HCT116 (cell line): ENCODE data around the gene PFKP. TPM values are rescaled to one million over a fixed set of nuclear protein-coding genes. Genes with fewer than 3 reads are reported as not detected.
"Not testable (repeated sequence)": the region's sequence is repeated elsewhere in the genome, so short reads cannot be mapped to it uniquely, and the experiment has no call there.

ENCODE experiments used
- ATAC-seq: fragments of 200-7000 bp; cut with Tn5 transposase; 2 replicates; pipeline ENCODE4 v1.9.1; 2020; ENCODE audit warnings: mild to moderate bottlenecking, moderate library complexity
- BruUV-seq: library from RNA; stranded (reverse); fragments of 400-500 nt; replicated peaks from 2 replicates; lab custom pipeline; 2021; lab: Mats Ljungman, UMichigan
- CTCF ChIA-PET: fragments of 300-600 bp; sonication (Branson Sonifier 250); formaldehyde crosslinking; loops from one replicate; lab custom pipeline; 2021; ENCODE audit warnings: antibody characterized with exemption; lab: Charles Lee
- POLR2A ChIA-PET: fragments of 300-600, 350-600 bp; sonication (Branson Sonifier 250); formaldehyde crosslinking; loops from one replicate; lab custom pipeline; 2021; ENCODE audit warnings: antibody characterized with exemption; lab: Charles Lee
- RAD21 ChIA-PET, 2 experiments: fragments of 300-600 bp; sonication (Branson Sonifier 250); formaldehyde crosslinking; loops; one replicate each; lab custom pipeline; 2023; ENCODE audit warnings: low total read pairs in 2 of 2; ENCODE audit not compliant: uncharacterized antibody in 2 of 2, unreplicated experiment in 2 of 2, low non-redundant PET in 1 of 2; lab: Charles Lee
- DNase-seq: peaks from one replicate; pipeline ENCODE4 v3.0.0-alpha.2; 2010; ENCODE audit warnings: low read depth, low spot score
- H2AFZ ChIP-seq: fragments of 200-600 bp; shearing (Covaris generic), sonication (generic); 2 replicates; pipeline ENCODE4 v1.6.1; 2017; ENCODE audit warnings: low read depth, mixed run types, mixed read lengths, antibody characterized with exemption, low read length; ENCODE audit not compliant: poor library complexity, severe bottlenecking
- H3K27ac ChIP-seq: 2 replicates; pipeline ENCODE4 v1.5.1; 2012; ENCODE audit warnings: low read depth, low read length
- H3K27me3 ChIP-seq: fragments of 200-600 bp; sonication (generic); 2 replicates; pipeline ENCODE4 v1.6.1; 2016; ENCODE audit warnings: mixed run types, low read length, mixed read lengths; ENCODE audit not compliant: insufficient read depth
- H3K36me3 ChIP-seq, 2 experiments: fragments of 200-500 bp in 1 of 2; fragments of 200-600 bp in 1 of 2; sonication (Bioruptor generic) in 1 of 2; sonication (generic) in 1 of 2; 2 replicates each; pipeline versions ENCODE4 v1.5.1 to v1.6.1; 2014 to 2016; ENCODE audit warnings: low read length in 2 of 2, inconsistent platforms in 1 of 2, mixed read lengths in 1 of 2, mixed run types in 1 of 2; ENCODE audit not compliant: insufficient read depth in 2 of 2, control insufficient read depth in 1 of 2
- H3K4me1 ChIP-seq, 2 experiments: fragments of 200-600 bp in 1 of 2; sonication (generic) in 1 of 2; 2 replicates each; pipeline versions ENCODE4 v1.5.1 to v1.6.1; 2012 to 2017; ENCODE audit warnings: low read length in 2 of 2, inconsistent platforms in 1 of 2, mild to moderate bottlenecking in 1 of 2, mixed read lengths in 1 of 2, mixed run types in 1 of 2, moderate library complexity in 1 of 2; ENCODE audit not compliant: insufficient read depth in 2 of 2, control insufficient read depth in 1 of 2
- H3K4me2 ChIP-seq: fragments of 200-600 bp; sonication (generic); 2 replicates; pipeline ENCODE4 v1.6.1; 2017; ENCODE audit warnings: mixed run types, low read length, mixed read lengths
- H3K4me3 ChIP-seq, 2 experiments: fragments of 200-600 bp in 1 of 2; sonication (generic) in 1 of 2; replicated peaks in 1 of 2; 2 replicates each; pipeline ENCODE4 v1.5.1; 2011 to 2016; ENCODE audit warnings: low read length in 2 of 2, control low read depth in 1 of 2, low read depth in 1 of 2, mild to moderate bottlenecking in 1 of 2, mixed read lengths in 1 of 2, mixed run types in 1 of 2
- H3K79me2 ChIP-seq: fragments of 200-600 bp; sonication (generic); 2 replicates; pipeline ENCODE4 v1.6.1; 2017; ENCODE audit warnings: mild to moderate bottlenecking, mixed run types, low read length, moderate library complexity, mixed read lengths; ENCODE audit not compliant: insufficient read depth
- H3K9ac ChIP-seq: fragments of 200-600 bp; sonication (generic); 2 replicates; pipeline ENCODE4 v1.6.1; 2016; ENCODE audit warnings: low read length, mixed read lengths
- H3K9me2 ChIP-seq: fragments of 200-600 bp; sonication (generic), shearing (Covaris generic); 2 replicates; pipeline ENCODE4 v1.6.1; 2017; ENCODE audit warnings: mixed run types, mild to moderate bottlenecking, moderate library complexity; ENCODE audit not compliant: insufficient read depth
- H3K9me3 ChIP-seq, 2 experiments: fragments of 200-500 bp in 1 of 2; fragments of 200-600 bp in 1 of 2; sonication (Bioruptor generic) in 1 of 2; sonication (generic) in 1 of 2; 2 replicates each; pipeline ENCODE4 v1.6.1; 2014 to 2017; ENCODE audit warnings: low read length in 2 of 2, mixed read lengths in 2 of 2, inconsistent platforms in 1 of 2, low read depth in 1 of 2, mild to moderate bottlenecking in 1 of 2, mixed run types in 1 of 2, moderate library complexity in 1 of 2; ENCODE audit not compliant: control insufficient read depth in 1 of 2, insufficient read depth in 1 of 2
- H4K20me1 ChIP-seq: fragments of 200-600 bp; sonication (generic), shearing (Covaris generic); 2 replicates; pipeline ENCODE4 v1.6.1; 2017; ENCODE audit warnings: mixed run types, mild to moderate bottlenecking, moderate library complexity; ENCODE audit not compliant: insufficient read depth
- EZH2phosphoT487 ChIP-seq: fragments of 200-600 bp; IDR thresholded peaks from 2 replicates; pipeline ENCODE4 v1.6.1; 2018; ENCODE audit warnings: antibody characterized with exemption, borderline replicate concordance
- FOSL1 ChIP-seq: IDR thresholded peaks from 2 replicates; pipeline ENCODE4 v1.6.1; 2012; ENCODE audit warnings: low read depth
- JUND ChIP-seq: IDR thresholded peaks from 2 replicates; pipeline ENCODE4 v1.6.1; 2012
- MAX ChIP-seq: IDR thresholded peaks from 2 replicates; pipeline ENCODE4 v1.6.1; 2012
- POLR2A ChIP-seq: IDR thresholded peaks from 2 replicates; pipeline ENCODE4 v1.7.0; 2011; ENCODE audit warnings: borderline replicate concordance; ENCODE audit not compliant: insufficient read depth, insufficient read length; ENCODE audit errors: extremely low read depth
- POLR2AphosphoS5 ChIP-seq: IDR thresholded peaks from 2 replicates; pipeline ENCODE4 v1.6.1; 2011; ENCODE audit warnings: mild to moderate bottlenecking, low read depth, low read length, moderate library complexity
- RAD21 ChIP-seq: IDR thresholded peaks from 2 replicates; pipeline ENCODE4 v1.6.1; 2012; ENCODE audit warnings: low read depth, mild to moderate bottlenecking
- SRF ChIP-seq: IDR thresholded peaks from 2 replicates; pipeline ENCODE4 v1.6.1; 2012; ENCODE audit warnings: low read depth
- TCF7L2 ChIP-seq: IDR thresholded peaks from 2 replicates; pipeline ENCODE4 v1.7.0; 2011; ENCODE audit warnings: borderline replicate concordance, inconsistent platforms; ENCODE audit not compliant: insufficient read depth, insufficient read length; ENCODE audit errors: extremely low read depth
- YY1 ChIP-seq: IDR thresholded peaks from 2 replicates; pipeline ENCODE4 v1.6.1; 2011; ENCODE audit warnings: low read length, low read depth, moderate library complexity, mild to moderate bottlenecking; ENCODE audit not compliant: insufficient replicate concordance; ENCODE audit errors: extremely low read depth
- ZFX ChIP-seq: fragments of 450-650 bp; IDR thresholded peaks from 2 replicates; pipeline ENCODE4 v1.6.1; 2017
- intact Hi-C: fragments of 100-400 bp; cut with micrococcal nuclease; formaldehyde crosslinking; loops from 2 replicates; pipeline ENCODE4 v1.10.0; 2022
- total RNA-seq: library from RNA; stranded (reverse); gene quantifications from one replicate; pipeline ENCODE4 v1.2.1, GENCODE V29; 2021; ENCODE audit not compliant: unreplicated experiment
- TF ChIP-seq, protein P1 (sequence below): IDR thresholded peaks from 2 replicates; pipeline ENCODE4 v1.6.1; 2012

Gene PFKP
- total RNA-seq, 1 experiment from 2014 or later: 237 TPM

DNA sequence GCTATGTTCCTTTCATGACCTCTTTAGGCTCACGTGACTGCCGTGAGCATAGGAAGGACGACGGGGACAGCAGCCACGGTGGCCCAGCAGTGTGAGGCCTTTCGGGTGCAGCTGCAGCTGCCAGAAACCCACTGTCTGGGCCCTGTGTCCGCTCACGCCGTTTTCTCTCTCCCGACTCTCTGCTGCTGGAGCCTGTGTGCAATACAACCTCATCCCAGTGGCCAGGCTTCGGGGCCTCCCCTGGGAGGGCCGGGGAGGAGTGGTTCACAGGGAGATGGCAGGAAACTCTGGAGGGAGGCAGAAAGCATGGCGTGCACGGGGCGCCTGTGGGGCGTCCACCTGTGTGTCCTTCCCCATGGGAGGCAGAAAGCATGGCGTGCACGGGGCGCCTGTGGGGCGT is 38.6 kb downstream of the PFKP start:
- DNase-seq: no peak
- Histone ChIP-seq H3K9ac (no peak overlapping the region), H3K4me2 (no peak overlapping the region), H3K4me1 (no peaks in the 10 kb centered on the region), H3K9me2 (no peaks in the 10 kb centered on the region), H3K27me3 (no peaks in the 10 kb centered on the region), H3K4me3 (no peak overlapping the region), H3K36me3 (peaks cover 57 to 72% of the 10 kb centered on the region in 2 experiments), H3K9me3 (no peaks in the 10 kb centered on the region), H2AFZ (no peak overlapping the region), H4K20me1 (no peaks in the 10 kb centered on the region), H3K79me2 (peaks cover 54% of the 10 kb centered on the region), H3K27ac (no peak overlapping the region)
- RAD21 ChIA-PET: no interaction called here
- BruUV-seq: no TSS peak
- POLR2A ChIA-PET: no interaction called here
- TF ChIP-seq EZH2phosphoT487: no peak
- TF ChIP-seq TCF7L2: no peak
- no peak for TF ChIP-seq RAD21
- TF ChIP-seq YY1: no peak
- TF ChIP-seq JUND: no peak
- TF ChIP-seq SRF: no peak
- TF ChIP-seq FOSL1: no peak
- TF ChIP-seq MAX: no peak
- TF ChIP-seq ZFX: no peak
- no peak for TF ChIP-seq POLR2A
- no peak for TF ChIP-seq POLR2AphosphoS5
- TF ChIP-seq, protein P1, sequence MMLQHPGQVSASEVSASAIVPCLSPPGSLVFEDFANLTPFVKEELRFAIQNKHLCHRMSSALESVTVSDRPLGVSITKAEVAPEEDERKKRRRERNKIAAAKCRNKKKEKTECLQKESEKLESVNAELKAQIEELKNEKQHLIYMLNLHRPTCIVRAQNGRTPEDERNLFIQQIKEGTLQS: no peak
- CTCF ChIA-PET: no interaction called here
- ATAC-seq: peak; percentile 13; the same call in 1 of the 2 replicates
- intact Hi-C loops: no loop called here

GRCh38 chr10:3106328-3106727 is 39.0 kb downstream of the PFKP start:
- ATAC-seq: peak; percentile 28; the same call in 1 of the 2 replicates
- H3K27ac ChIP-seq, H3K4me3 ChIP-seq, H2AFZ ChIP-seq, H3K4me2 ChIP-seq, RAD21 ChIA-PET, H3K9me3 ChIP-seq, H3K4me1 ChIP-seq, H3K9me2 ChIP-seq, CTCF ChIA-PET, intact Hi-C loops, DNase-seq, POLR2A ChIA-PET, H4K20me1 ChIP-seq, H3K9ac ChIP-seq, H3K27me3 ChIP-seq, BruUV-seq: not testable (repeated sequence)
- peaks cover 60 to 72% of the 10 kb centered on the region in 2 experiments for H3K36me3 ChIP-seq
- peaks cover 54% of the 10 kb centered on the region for H3K79me2 ChIP-seq
